ENCODE measurements around the gene HCFC1.

- TF ChIP-seq CTCF (conservative IDR thresholded peaks at IDR 0.05; ENCODE audit: low read depth, low read length) (no peak), EZH2 (IDR thresholded peaks at IDR 0.05; ENCODE audit: borderline replicate concordance, low read depth, low read length, poor library complexity, severe bottlenecking) (no peak)
Observed at GRCh38 chrX:153974003-153974725, 2.5 kb upstream of the HCFC1 start.
